HUES64 (cell line): ENCODE results near the gene GDPD2.
A peak's percentile ranks its signal among the peaks of the same experiment; 100 is the strongest.

ENCODE experiments used
- H3K27ac ChIP-seq: 2 replicates; pipeline ENCODE4 v1.7.0; 2013; ENCODE audit warnings: low read depth, low read length, inconsistent platforms
- H3K27me3 ChIP-seq: 2 replicates; pipeline ENCODE4 v1.6.1; 2013; ENCODE audit warnings: mild to moderate bottlenecking, low read length; ENCODE audit not compliant: insufficient read depth
- H3K36me3 ChIP-seq: 2 replicates; pipeline ENCODE4 v1.6.1; 2013; ENCODE audit warnings: mild to moderate bottlenecking, low read length; ENCODE audit not compliant: insufficient read depth
- H3K4me1 ChIP-seq: 2 replicates; pipeline ENCODE4 v1.6.1; 2013; ENCODE audit warnings: mild to moderate bottlenecking, low read length, moderate library complexity; ENCODE audit not compliant: insufficient read depth
- H3K4me3 ChIP-seq: 2 replicates; pipeline ENCODE4 v1.5.1; 2013; ENCODE audit warnings: mild to moderate bottlenecking, low read length, moderate library complexity
- H3K9ac ChIP-seq: 2 replicates; pipeline ENCODE4 v1.6.1; 2013; ENCODE audit warnings: mild to moderate bottlenecking, low read depth, low read length
- H3K9me3 ChIP-seq: 2 replicates; pipeline ENCODE4 v1.6.1; 2013; ENCODE audit warnings: low read depth, low read length; ENCODE audit not compliant: insufficient read depth
- WGBS: fragments of 150-250, 120-280 bp; methylation state at CpG from one replicate; pipeline ENCODE4 v1.1.7; 2013; ENCODE audit warnings: missing lambda C conversion rate; 5-methylcytosine and 5-hydroxymethylcytosine counted together

The GDPD2 gene

DNA sequence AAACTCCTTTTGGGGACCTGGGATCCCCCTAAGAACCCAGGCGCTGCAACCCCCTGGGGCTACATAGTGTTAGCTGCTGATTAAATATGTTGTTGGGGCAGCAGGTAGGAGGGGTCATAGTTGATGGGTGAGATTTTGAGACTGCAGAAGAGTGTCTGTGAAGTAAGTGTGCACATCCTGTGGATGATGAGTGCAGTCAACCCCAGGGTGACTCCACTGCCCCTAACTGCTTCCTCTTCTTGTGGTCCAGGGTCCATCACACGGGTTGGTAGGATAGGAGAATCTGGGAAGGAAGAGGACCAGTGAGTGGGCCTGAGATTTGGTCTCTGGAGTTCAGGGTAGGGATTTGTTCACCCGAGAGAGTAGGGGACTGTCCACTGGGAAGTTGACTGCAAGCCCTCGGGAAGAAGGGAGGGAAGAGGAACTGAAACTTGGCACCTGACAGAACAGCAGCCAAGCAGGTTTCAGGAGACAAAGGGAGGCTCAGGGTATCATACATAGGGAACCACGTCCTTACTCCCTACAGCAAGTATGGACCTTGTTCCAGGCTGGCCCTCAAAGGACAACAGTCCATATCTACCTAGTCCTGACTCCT is 30.0 kb downstream of the GDPD2 start:
- Histone ChIP-seq H3K27ac (no peak overlapping the region), H3K9ac (peak overlapping the region; percentile 61; the same call in 1 of the 2 replicates), H3K4me3 (peak overlapping the region; percentile 63), H3K36me3 (peaks cover 9% of the 10 kb centered on the region; the same call in 1 of the 2 replicates), H3K4me1 (peaks cover 17% of the 10 kb centered on the region; the same call in 1 of the 2 replicates), H3K9me3 (no peaks in the 10 kb centered on the region), H3K27me3 (no peaks in the 10 kb centered on the region)
- 85% methylated on average over 5 of the region's 5 CpGs for WGBS

- WGBS = under 1% methylated on average over 48 of the region's 48 CpGs
- Histone ChIP-seq H3K9ac (peak overlapping the region; percentile 97), H3K27me3 (no peaks in the 10 kb centered on the region), H3K4me1 (peaks cover 17% of the 10 kb centered on the region; the same call in 1 of the 2 replicates), H3K36me3 (peaks cover 24% of the 10 kb centered on the region), H3K9me3 (no peaks in the 10 kb centered on the region), H3K4me3 (peak overlapping the region; percentile 82), H3K27ac (peak overlapping the region; percentile 88)
Observed at GRCh38 chrX:70454441-70455365, 31.6 kb downstream of the GDPD2 start.

GRCh38 chrX:70455366-70456202 is 32.5 kb downstream of the GDPD2 start:
- no peaks in the 10 kb centered on the region for H3K27me3 ChIP-seq
- peak overlapping the region; percentile 88 for H3K27ac ChIP-seq
- H3K4me1 ChIP-seq = peaks cover 17% of the 10 kb centered on the region; the same call in 1 of the 2 replicates
- H3K36me3 ChIP-seq = peaks cover 31% of the 10 kb centered on the region
- peak overlapping the region; percentile 97 for H3K9ac ChIP-seq
- peak overlapping the region; percentile 82 for H3K4me3 ChIP-seq
- H3K9me3 ChIP-seq = no peaks in the 10 kb centered on the region
- WGBS = 0% methylated on average over 32 of the region's 32 CpGs

- Histone ChIP-seq H3K27me3 (no peaks in the 10 kb centered on the region), H3K36me3 (peaks cover 38% of the 10 kb centered on the region), H3K4me3 (peak overlapping the region; percentile 82), H3K4me1 (peaks cover 17% of the 10 kb centered on the region; the same call in 1 of the 2 replicates), H3K9ac (peak overlapping the region; percentile 97), H3K9me3 (no peaks in the 10 kb centered on the region), H3K27ac (0 out of 2 replicates have a peak overlapping the region, but pooled peaks have one; percentile 5)
- 11% methylated on average over 2 of the region's 2 CpGs for WGBS
Observed at GRCh38 chrX:70456256-70456655, 33.1 kb downstream of the GDPD2 start.

GRCh38 chrX:70461026-70461425 is 37.9 kb downstream of the GDPD2 start:
- Histone ChIP-seq H3K27me3 (no peaks in the 10 kb centered on the region), H3K9ac (no peak overlapping the region), H3K4me3 (no peak overlapping the region), H3K9me3 (no peaks in the 10 kb centered on the region), H3K4me1 (peaks cover 10% of the 10 kb centered on the region; the same call in 1 of the 2 replicates), H3K27ac (no peak overlapping the region), H3K36me3 (peaks cover 47% of the 10 kb centered on the region)
- WGBS = 100% methylated on average over 2 of the region's 2 CpGs

GRCh38 chrX:70464051-70464450 is 40.9 kb downstream of the GDPD2 start:
- Histone ChIP-seq H3K36me3 (peaks cover 32% of the 10 kb centered on the region), H3K4me1 (no peaks in the 10 kb centered on the region), H3K9me3 (no peaks in the 10 kb centered on the region)

DNA sequence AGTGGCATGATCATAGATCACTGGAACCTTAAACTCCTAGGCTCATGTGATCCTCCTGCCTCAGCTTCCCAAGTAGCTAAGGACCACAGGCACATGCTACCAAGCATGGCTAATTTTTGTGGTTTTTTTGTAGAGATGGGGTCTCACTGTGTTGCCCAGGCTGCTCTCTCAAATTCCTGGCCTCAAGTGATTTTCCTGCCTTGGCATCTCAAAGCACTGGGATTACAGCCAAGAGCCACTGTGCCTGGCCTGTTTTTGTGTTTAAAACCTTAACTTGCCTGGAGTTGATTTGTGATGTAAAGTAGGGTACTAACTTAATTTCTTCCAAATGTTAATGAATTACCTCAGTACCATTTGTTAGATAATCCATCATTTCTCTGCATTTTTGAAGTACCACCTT is 43.9 kb downstream of the GDPD2 start:
- no peak overlapping the region for H3K4me3 ChIP-seq
- H3K9me3 ChIP-seq = no peaks in the 10 kb centered on the region
- no peak overlapping the region for H3K9ac ChIP-seq
- no peaks in the 10 kb centered on the region for H3K27me3 ChIP-seq
- no peak overlapping the region for H3K27ac ChIP-seq
- peaks cover 12% of the 10 kb centered on the region for H3K36me3 ChIP-seq
- no peaks in the 10 kb centered on the region for H3K4me1 ChIP-seq

More at GRCh38 chrX:70464051-70464450, 40.9 kb downstream of the GDPD2 start:
- Histone ChIP-seq H3K4me3 (no peak overlapping the region), H3K9ac (no peak overlapping the region), H3K27me3 (no peaks in the 10 kb centered on the region), H3K27ac (no peak overlapping the region)

GRCh38 chrX:70468709-70469108 is 45.6 kb downstream of the GDPD2 start:
- Histone ChIP-seq H3K9ac (no peak overlapping the region), H3K4me3 (no peak overlapping the region), H3K27me3 (no peaks in the 10 kb centered on the region), H3K4me1 (peaks cover 7% of the 10 kb centered on the region), H3K27ac (no peak overlapping the region), H3K9me3 (no peaks in the 10 kb centered on the region), H3K36me3 (peaks cover 12% of the 10 kb centered on the region)
- WGBS = no CpG with 5 or more reads among the region's 1 CpG

- H3K9ac ChIP-seq = no peak overlapping the region
- no peaks in the 10 kb centered on the region for H3K9me3 ChIP-seq
- H3K4me3 ChIP-seq = no peak overlapping the region
- WGBS = 98% methylated on average over 3 of the region's 3 CpGs
- H3K27ac ChIP-seq = no peak overlapping the region
- H3K4me1 ChIP-seq = peaks cover 17% of the 10 kb centered on the region
- H3K27me3 ChIP-seq = no peaks in the 10 kb centered on the region
- peaks cover 4% of the 10 kb centered on the region; the same call in 1 of the 2 replicates for H3K36me3 ChIP-seq
Observed at GRCh38 chrX:70470850-70471289, 47.8 kb downstream of the GDPD2 start.

DNA sequence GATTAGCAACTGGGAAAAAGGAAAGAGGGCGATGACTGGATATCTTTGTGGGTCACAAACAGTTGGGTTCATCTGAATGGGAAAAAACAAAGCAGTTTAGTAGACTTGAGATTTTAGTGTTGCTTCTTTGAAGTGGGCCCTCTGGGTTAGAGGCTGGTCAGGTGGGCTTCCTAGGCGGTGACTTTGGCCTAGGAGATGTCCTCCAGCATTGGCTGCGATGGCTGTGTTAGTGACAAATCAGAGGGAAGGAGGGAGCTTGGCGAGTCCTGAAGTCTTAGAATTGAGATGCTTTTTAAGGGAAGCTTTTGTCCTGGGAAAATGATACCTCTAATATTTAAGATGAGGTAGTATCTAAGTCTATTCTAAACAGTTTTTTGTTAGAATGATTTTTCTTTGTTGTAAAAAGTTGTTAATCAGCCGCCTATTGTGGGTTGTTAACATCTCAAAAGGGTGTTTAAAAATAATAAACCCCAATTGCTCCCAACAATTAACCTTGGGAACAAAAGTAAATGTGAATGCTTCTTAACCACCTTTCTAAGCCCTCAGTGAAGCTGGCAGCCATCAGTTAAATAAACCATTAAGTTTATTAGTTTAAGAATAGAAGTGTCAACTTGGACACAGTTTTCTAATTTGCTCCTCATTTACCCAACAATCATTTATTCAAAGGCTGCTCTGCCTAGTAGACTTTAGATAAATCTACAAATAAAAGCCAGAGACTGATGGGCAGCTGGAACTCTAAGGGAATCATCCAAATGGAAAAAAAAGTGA is 53.2 kb downstream of the GDPD2 start:
- H3K4me3 ChIP-seq = peak overlapping the region; percentile 36; the same call in 1 of the 2 replicates
- peaks cover 15% of the 10 kb centered on the region for H3K36me3 ChIP-seq
- H3K9ac ChIP-seq = peak overlapping the region; percentile 47; the same call in 1 of the 2 replicates
- no peaks in the 10 kb centered on the region for H3K9me3 ChIP-seq
- peak overlapping the region; percentile 84 for H3K27ac ChIP-seq
- no peaks in the 10 kb centered on the region for H3K27me3 ChIP-seq
- WGBS = 12% methylated on average over 4 of the region's 5 CpGs
- H3K4me1 ChIP-seq = peaks cover 68% of the 10 kb centered on the region
